ENCODE results near the gene MAGIX. TPM values are rescaled to one million over a fixed set of nuclear protein-coding genes. Genes with fewer than 3 reads are reported as not detected.
"Not testable (repeated sequence)": the region's sequence is repeated elsewhere in the genome, so short reads cannot be mapped to it uniquely, and the experiment has no call there.

MAGIX gene
- polyA plus RNA-seq, 5 donors, result 1.5 to 4.0 (median 2.1) TPM

GRCh38 chrX:49157194-49157593 lies 5.4 kb upstream of the MAGIX start:
- no peak for DNase-seq

DNA sequence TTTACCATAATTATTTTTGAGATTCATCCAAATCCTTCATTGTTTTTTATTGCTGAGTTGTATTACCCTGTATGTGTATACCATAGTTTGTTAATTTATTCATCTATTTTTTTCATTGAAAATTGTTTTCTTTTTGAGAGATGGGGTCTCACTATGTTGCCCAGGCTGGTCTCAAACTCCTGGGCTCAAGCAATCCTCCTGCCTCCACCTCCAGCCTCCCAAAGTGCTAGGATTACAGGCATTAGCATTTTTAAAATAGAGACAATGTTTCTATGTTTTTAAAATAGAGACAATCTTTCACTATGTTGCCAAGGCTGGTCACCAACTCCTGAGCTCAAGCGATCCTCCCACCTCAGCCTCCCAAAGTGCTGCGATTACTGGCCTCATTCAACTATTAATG lies 1.6 kb upstream of the MAGIX start:
- DNase-seq, result no peak

DNA sequence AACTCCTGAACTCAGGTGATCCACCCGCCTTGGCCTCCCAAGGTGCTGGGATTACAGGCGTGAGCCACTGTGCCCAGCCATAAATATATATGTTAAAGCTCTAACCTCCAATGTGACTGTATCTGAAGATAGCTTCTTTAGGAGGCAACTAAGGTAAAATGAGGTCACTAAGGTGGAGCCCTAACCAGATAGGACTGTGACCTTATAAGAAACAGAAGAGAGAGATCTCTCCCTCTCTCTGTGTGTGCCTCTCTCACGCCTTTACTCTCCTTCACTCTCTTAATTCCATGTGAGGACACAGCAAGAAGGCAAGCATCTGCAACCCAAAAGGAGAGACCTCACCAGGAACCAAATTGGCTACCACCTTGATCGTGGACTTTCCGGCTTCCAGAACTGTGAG lies 926 bp upstream of the MAGIX start:
- no peak for DNase-seq

DNA sequence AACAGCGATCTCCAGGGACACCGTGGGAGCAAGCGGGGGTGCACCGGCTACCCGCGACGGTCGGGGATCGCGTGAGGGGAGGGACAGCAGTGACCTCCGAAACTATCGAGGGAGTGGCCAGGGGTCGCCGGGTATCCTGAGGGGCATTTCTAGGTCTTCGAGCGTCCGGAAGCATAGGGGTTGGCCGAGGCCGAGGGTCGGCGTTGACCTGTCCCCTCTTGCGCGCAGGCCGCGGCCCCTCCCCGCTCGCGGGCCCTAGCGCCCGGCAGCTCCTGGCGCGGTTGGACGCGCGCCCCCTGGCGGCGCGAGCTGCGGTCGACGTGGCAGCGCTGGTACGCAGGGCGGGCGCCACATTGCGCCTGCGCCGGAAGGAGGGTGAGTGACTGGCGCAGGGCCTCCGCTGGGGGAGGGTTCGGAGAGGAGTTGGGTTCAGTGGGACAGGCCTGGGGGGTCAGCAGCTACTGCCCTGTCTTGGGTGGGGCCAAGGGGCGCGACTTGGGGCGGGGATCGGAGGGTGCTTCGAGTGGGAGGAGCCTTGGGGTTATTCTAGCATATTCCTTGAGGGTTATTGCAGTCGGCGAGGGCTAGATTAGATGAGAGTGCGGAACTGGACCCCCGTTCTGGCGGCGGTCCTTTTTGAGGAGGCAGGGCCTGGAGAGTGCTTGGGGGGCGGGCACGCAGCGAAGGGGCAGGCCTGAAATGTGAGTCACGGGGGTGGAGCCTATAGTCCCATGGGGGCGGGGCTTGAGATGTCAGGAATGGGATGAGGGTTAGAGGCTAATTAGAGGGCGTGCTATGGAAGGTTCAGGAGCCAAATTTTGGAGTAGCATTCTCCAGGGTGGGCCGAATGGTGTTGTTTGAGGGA lies 1.2 kb downstream of the MAGIX start:
- DNase-seq, result peak; percentile 84

DNA sequence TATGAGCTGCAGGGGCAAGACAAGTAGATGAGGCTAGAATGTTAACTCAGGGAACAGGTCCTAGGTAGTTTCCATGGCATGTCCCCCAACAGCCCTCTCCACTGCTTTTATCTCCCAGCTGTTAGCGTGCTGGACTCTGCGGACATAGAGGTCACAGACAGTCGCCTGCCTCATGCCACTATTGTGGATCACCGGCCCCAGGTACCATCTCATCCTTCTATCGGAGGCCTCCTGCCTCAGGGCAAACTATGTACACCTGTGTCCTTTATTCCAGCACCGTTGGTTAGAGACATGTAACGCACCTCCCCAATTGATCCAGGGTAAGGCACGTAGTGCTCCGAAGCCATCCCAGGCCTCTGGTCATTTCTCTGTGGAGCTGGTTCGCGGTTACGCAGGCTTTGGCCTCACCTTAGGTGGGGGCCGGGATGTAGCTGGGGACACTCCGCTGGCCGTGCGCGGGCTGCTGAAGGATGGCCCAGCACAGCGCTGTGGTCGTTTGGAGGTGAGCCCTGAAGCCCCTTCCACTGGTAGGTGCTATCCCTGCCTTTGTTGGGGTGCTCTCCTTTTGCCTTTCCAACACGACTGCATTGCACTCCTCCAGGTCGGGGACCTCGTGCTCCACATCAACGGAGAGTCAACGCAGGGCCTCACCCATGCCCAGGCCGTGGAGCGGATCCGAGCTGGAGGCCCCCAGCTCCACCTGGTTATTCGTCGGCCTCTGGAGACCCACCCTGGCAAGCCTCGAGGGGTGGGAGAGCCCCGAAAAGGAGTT lies 2.2 kb downstream of the MAGIX start:
- no peak for DNase-seq

DNA sequence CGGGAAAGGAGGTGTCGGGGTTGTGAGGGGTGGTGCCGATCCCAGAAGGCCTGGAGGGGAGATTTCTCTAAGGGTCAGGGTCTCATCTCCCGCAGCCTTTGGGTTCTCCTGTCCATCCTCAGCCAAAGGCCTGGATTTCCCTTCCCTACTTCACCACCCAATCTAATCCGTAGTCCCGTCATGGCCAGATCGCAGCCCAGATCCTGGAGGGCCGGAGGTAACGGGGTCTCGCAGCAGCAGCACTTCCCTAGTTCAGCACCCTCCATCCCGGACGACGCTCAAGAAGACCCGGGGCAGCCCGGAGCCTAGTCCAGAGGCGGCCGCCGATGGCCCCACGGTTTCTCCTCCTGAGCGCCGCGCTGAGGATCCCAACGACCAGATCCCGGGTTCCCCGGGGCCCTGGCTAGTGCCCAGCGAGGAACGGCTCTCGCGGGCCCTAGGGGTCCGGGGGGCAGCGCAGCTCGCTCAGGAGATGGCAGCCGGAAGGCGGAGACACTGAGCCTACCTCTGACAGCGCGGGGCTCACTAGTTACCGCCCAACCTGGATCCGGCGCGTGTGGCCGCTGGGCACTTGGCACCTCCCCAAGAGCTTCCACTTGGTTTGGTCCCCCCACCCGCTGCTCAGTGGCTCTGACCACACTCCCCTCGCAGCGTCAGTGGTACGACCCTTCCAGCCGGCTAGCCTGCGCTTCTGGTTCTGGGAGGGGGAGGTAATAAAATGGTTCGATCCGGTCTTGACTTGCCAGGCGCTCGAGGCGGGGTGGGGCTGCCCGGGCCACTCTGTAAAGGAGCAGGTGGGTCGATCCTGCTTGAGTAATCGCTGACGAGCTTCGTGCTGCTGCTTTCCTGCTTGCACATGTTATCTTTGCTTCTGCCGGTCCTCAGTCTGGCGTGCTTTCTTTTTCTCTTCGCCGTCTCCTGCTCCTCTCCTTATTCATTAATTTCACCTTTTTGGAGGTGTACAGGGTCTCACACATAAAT lies 3.6 kb downstream of the MAGIX start:
- peak; percentile 74 to 76 for DNase-seq

- DNase-seq, result peak in 1 of 2 donors; percentile 27
Observed at GRCh38 chrX:49166914-49167739, 4.6 kb downstream of the MAGIX start.

DNA sequence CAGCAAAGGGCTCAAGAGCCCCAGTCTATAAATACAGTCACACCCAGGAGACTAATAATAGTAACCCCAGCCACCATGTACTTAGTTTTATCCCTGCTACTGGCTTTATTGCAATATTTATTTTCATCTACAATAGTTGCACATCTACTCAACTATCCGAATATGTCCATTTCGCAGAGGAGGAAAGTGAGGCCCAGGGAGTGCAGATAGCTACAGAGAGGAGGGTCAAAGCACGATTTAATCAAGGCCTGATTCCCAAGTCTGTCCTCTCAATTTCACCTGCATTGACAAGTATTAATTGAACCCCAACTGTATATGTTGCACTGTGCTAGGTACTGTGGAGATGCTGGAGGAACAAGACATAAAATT lies 5.2 kb downstream of the MAGIX start:
- DNase-seq, result no peak

DNA sequence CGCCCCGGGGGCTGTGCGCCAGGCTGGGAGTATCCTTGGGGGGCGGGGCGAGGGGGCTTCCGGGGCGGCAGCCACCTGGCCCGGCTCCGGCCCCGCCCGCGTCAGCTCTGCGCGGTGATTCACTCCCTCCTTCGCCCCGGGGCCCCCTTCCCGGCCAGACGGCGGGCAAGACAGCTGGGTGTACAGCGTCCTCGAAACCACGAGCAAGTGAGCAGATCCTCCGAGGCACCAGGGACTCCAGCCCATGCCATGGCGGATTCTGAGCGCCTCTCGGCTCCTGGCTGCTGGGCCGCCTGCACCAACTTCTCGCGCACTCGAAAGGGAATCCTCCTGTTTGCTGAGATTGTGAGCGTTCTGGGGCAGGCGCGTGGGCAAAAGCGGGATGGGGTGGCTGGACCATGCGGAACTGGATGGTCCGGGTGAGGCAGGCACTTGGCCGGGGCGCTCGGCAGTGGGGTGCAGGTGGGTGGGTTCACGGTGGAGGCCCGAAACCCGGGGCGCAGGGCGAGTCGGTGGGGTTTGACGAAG lies 9.3 kb downstream of the MAGIX start, which contains the start of gene PLP2:
Gene PLP2, plus strand, starts transcription at position 147 of the 528 bp plus-strand sequence. Its CDS starts 103 bp downstream, at position 250.
- no peak for DNase-seq

DNA sequence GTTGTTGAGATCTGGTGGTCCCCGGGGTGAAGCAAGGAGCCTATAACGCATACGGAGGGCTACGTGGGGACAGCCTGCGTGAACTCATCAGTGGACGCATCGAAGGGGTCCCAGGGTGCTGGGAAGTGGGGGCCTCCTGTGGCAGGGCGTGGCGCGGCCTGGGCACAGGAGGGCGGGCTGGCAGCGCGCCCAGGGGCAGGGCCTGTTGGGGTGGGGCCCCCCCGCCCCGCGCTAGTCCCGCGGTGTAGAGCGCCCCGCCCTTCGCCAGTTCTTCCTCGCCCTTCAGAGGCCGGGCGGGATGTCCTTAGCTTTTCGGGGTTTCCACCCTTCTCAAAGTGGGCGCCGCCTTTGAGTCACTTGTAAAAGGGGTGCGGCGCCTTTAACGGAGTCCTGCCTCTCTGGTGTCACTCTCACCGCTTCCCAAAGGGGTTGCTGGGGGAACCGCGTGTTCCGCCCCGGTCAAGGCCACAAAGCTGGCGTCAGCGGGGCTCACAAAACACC lies 9.8 kb downstream of the MAGIX start:
- DNase-seq, result no peak

DNA sequence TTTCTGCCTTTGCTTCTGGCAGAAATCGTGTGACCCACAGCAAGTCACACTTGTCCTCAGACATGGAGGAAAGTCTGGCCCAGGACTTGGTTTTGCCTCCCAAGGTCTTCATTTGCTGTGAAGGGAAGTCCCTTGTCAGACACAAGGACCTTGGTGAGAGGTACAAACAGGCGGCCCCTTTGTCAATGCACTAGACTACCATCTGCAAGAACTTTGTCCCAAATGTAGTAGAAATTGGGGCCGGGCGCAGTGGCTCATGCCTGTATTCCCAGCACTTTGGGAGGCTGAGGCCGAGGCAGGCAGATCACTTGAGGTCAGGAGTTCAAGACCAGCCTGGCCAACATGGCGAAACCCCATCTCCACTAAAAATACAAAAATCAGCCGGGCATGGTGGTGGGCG lies 11.0 kb downstream of the MAGIX start:
- not testable (repeated sequence) for DNase-seq

- no peak for DNase-seq
Observed at GRCh38 chrX:49174723-49175122, 12.2 kb downstream of the MAGIX start.

DNA sequence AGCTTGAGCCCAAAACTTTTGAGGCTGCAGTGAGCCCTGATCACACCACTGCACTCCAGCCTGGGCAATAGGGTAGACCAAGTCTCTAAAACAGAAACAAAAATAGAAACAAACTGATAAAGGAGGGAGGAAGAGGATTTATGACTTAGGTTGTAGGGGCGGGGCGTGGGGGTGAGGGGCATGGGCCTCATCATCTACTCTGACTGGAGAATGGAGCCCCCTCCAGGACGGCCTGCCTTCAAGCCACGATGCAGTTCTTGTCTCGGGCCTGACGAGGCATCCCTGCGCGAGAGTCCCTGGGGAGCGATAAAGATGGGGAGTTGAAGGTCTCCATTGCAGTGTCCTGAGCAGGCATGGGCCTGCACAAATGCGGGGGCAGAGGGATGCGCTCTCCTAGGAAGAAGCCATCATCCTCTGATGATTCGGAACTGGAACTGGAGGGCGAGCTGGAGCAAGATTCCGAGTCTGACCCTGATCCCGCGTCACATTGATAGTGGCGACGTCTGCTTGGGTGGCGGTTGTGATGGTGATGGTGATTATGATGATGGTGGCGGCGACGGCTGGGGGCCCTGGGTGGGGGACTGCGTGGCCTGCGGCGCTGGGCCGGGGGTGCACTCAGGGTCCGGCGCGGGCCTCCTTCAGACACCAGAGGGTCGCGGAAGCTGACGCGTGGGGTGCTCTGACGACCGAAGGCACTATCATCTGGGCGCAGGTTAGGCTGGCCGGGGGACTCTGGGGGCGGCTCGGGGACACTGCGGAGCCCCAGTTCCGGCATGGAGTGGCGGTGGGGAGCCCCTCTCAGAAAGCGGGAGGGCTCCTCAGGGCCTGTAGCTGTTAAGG lies 13.1 kb downstream of the MAGIX start:
- DNase-seq, result no peak

DNA sequence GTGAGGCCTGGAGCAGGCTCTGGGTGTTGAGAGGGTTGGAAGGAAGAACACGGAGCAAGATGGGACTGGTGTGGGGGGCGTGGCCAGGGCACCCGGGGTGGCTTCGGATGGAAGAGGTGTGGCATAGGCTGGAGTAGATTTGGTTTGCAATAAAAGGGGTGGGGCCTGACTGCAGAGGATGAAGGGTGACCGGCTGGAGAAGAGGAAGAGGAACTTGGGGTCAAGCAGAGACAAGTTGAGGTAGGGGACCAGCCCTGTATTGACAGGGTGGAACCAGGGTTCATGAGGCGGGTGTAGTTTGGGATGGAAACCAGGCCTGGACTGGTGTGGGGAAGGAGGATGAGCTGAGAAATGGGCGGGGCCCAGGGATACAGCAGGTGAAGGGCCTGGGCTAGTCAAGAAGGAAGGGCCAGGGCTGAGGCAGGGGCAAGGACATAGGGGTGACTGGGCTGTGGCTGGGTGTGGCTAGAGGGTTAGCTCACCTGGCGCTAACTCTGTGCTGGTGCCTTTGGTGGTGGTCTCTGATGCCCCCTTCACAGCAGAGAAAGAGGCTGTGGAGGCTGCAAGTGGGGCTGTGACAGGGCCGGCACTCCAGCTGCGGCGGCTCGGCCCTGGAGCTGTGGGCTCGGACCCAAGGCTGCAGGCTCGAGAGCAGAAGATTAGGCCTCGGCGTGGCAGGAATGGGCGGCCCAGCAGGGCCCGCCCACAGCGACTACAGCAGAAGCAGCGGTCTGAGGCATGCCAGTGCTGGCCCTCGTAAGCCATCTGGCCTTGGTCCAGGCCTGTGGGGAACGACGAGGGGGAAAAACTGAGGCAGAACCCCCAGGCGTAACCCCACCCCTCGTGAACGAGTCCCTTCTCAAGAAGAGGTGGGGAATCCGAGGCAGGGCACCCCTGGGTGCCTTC lies 14.1 kb downstream of the MAGIX start:
- DNase-seq, result no peak

DNA sequence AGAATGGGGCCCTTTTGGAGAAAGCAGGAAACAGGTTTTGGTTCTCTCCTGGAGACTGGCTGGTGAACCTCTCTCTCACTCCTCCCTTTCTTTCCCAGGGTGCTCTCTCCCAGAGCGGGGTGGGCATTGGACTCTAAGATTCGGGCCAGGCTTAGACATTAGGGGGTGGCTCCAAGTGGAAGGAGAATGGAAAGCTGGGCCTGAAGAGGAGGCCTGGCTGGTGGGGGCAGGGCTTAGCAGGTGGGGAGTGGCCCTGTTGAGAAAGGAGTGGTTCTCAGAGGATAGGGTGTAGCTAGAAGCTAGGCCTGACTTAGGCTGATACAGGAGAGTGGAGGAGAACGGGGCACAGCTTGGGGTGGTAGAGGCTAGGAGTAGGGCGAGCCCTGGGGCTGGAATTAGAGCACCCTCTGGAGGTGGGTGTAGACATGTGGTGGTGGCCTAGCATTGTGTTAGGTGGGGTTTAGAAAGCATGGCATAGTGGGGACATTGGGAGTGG lies 14.8 kb downstream of the MAGIX start:
- no peak for DNase-seq

- DNase-seq, result no peak
Observed at GRCh38 chrX:49177873-49178480, 15.4 kb downstream of the MAGIX start.

DNA sequence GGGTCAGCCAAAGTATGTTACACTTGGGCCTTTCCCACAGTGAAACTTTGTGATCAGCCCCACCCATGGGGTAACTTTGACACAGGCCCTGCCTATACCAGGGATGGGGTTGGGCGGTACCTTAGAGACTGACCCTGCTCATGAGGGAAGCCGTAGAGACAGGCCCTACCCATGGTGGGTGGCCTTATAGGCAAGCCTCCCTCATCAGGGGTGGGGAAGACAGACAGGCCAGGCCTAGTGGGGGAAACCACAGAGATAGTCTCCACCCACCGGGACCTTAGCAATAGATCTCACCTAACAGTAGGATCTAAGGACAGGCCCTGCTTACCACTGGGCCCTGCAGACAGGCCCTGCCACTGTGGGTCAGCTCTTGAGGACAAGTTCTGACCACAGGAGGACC lies 16.0 kb downstream of the MAGIX start:
- no peak for DNase-seq

GRCh38 chrX:49179358-49179757 lies 16.8 kb downstream of the MAGIX start:
- DNase-seq, result no peak
